HepG2 (cell line): ENCODE data around the gene TRPM5.

ENCODE experiments used
- ELF1 ChIP-seq: sonication (generic); formaldehyde crosslinking; IDR thresholded peaks from 2 replicates; pipeline ENCODE4 v1.4.0; 2020; ENCODE audit warnings: missing genetic modification reagents
- NFATC3 ChIP-seq: sonication (generic); formaldehyde crosslinking; IDR thresholded peaks from 2 replicates; pipeline ENCODE4 v1.5.1; 2020; ENCODE audit warnings: mild to moderate bottlenecking, missing genetic modification reagents

DNA sequence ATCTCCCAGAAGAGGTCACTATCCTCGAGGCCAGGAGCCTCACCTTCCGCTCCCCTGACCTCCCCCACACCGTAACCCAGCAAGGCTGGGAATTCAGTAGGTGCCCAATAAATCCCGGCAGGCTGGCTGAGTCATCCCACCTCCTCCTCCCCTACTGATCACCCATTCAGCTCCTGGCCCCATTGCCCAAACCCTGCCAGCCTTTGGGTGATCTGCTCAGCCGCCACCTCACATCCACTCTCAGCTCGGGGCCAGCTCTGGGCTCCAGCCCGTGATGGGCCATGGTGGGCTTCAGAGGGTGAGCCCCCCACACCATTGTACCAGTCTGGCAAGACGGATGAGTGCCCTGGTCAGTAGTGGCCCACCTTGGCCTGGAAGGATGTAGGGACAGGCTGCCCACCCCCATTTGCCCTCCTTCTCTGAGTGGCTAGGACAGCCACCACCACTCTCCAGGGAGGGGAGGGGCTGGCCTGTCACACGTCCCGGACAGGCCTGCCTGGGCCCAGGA, 8.2 kb downstream of the TRPM5 start:
- no peak for TF ChIP-seq NFATC3 (CRISPR knock-in tag)
- TF ChIP-seq ELF1 (CRISPR knock-in tag) = no peak
